Measurements from ENCODE around the gene CMC1.

Gene CMC1

GRCh38 chr3:28226020-28226419, 15.4 kb upstream of the CMC1 start:
- TF ChIP-seq CTCF (IDR thresholded peaks at IDR 0.05; ENCODE audit: control extremely low read depth, extremely low read depth, low read depth, missing control alignments) = no peak
- DNase-seq (ENCODE audit: extremely low spot score) = no peak
- CTCF ChIA-PET = interaction anchor here (1.4 kb wide), 1 partner anchor 22 kb away, joined by 3 read pairs; no protein-coding TSS in a partner anchor
- POLR2A ChIA-PET = no interaction called here

- ChIA-PET CTCF (interaction anchor here (1.3 kb wide), 1 partner anchor 38 kb away, joined by 3 read pairs; no protein-coding TSS in a partner anchor), POLR2A (no interaction called here)
- no peak for TF ChIP-seq CTCF (IDR thresholded peaks at IDR 0.05; ENCODE audit: control extremely low read depth, extremely low read depth, low read depth, missing control alignments)
- no peak for DNase-seq (ENCODE audit: extremely low spot score)
Measured at GRCh38 chr3:28228623-28229022, 12.8 kb upstream of the CMC1 start.

GRCh38 chr3:28232659-28233058, 8.8 kb upstream of the CMC1 start:
- ChIA-PET POLR2A (no interaction called here), CTCF (no interaction called here)
- TF ChIP-seq CTCF (IDR thresholded peaks at IDR 0.05; ENCODE audit: control extremely low read depth, extremely low read depth, low read depth, missing control alignments) = no peak
- DNase-seq (ENCODE audit: extremely low spot score) = no peak

GRCh38 chr3:28234454-28234853, 7.0 kb upstream of the CMC1 start:
- TF ChIP-seq CTCF (IDR thresholded peaks at IDR 0.05; ENCODE audit: control extremely low read depth, extremely low read depth, low read depth, missing control alignments) = no peak
- CTCF ChIA-PET = interaction anchor here (0.9 kb wide), 1 partner anchor 87 kb away, joined by 3 read pairs; no protein-coding TSS in a partner anchor
- POLR2A ChIA-PET = no interaction called here
- DNase-seq (ENCODE audit: extremely low spot score) = no peak

- ChIA-PET POLR2A (no interaction called here), CTCF (interaction anchor here (0.7 to 1.4 kb wide), 2 partner anchors 12 to 21 kb away, joined by 3 to 4 read pairs; no protein-coding TSS in a partner anchor)
- no peak for TF ChIP-seq CTCF (IDR thresholded peaks at IDR 0.05; ENCODE audit: control extremely low read depth, extremely low read depth, low read depth, missing control alignments)
- no peak for DNase-seq (ENCODE audit: extremely low spot score)
Measured at GRCh38 chr3:28239108-28239507, 2.3 kb upstream of the CMC1 start.

- ChIA-PET POLR2A (no interaction called here), CTCF (interaction anchor here (1.2 kb wide), 1 partner anchor 13 kb away, joined by 4 read pairs; no protein-coding TSS in a partner anchor)
- no peak for TF ChIP-seq CTCF (IDR thresholded peaks at IDR 0.05; ENCODE audit: control extremely low read depth, extremely low read depth, low read depth, missing control alignments)
- no peak for DNase-seq (ENCODE audit: extremely low spot score)
Measured at GRCh38 chr3:28240441-28240840, 978 bp upstream of the CMC1 start.
